Measurements from ENCODE around the gene IKZF2. TPM values are rescaled to one million over a fixed set of nuclear protein-coding genes. Genes with fewer than 3 reads are reported as not detected.
A peak's percentile ranks its signal among the peaks of the same experiment; 100 is the strongest.

The IKZF2 gene
- polyA plus RNA-seq, 1 experiment = 7.1 TPM

- no peak for TF ChIP-seq CTCF (IDR thresholded peaks at IDR 0.05; ENCODE audit: low read depth, low read length)
- Histone ChIP-seq H3K4me3 (ENCODE audit: low read depth, low read length) (no peak overlapping the region), H3K27me3 (ENCODE audit: control insufficient read depth, insufficient read depth, low read length) (no peaks in the 10 kb centered on the region), H3K9me3 (ENCODE audit: control insufficient read depth, insufficient read depth, low read length) (no peaks in the 10 kb centered on the region), H3K27ac (ENCODE audit: low read depth, low read length) (peak overlapping the region; percentile 58)
- POLR2A ChIA-PET = no interaction called here
- CTCF ChIA-PET = no interaction called here
- DNase-seq (ENCODE audit: low read depth, low spot score) = peak; percentile 24
Observed at GRCh38 chr2:213119061-213119809, 32.2 kb downstream of the IKZF2 start.

- DNase-seq (ENCODE audit: low read depth, low spot score) = no peak
- ChIA-PET CTCF (no interaction called here), POLR2A (no interaction called here)
- Histone ChIP-seq H3K27ac (ENCODE audit: low read depth, low read length) (no peak overlapping the region), H3K27me3 (ENCODE audit: control insufficient read depth, insufficient read depth, low read length) (no peaks in the 10 kb centered on the region), H3K4me3 (ENCODE audit: low read depth, low read length) (no peak overlapping the region), H3K9me3 (ENCODE audit: control insufficient read depth, insufficient read depth, low read length) (no peaks in the 10 kb centered on the region)
- TF ChIP-seq CTCF (IDR thresholded peaks at IDR 0.05; ENCODE audit: low read depth, low read length) = no peak
Observed at GRCh38 chr2:213108308-213108707, 43.1 kb downstream of the IKZF2 start.

GRCh38 chr2:213107728-213108127 is 43.7 kb downstream of the IKZF2 start:
- DNase-seq (ENCODE audit: low read depth, low spot score) = no peak
- no peak overlapping the region for H3K27ac ChIP-seq (ENCODE audit: low read depth, low read length)
- TF ChIP-seq CTCF (IDR thresholded peaks at IDR 0.05; ENCODE audit: low read depth, low read length) = no peak
- POLR2A ChIA-PET = no interaction called here
- H3K27me3 ChIP-seq (ENCODE audit: control insufficient read depth, insufficient read depth, low read length) = no peaks in the 10 kb centered on the region
- CTCF ChIA-PET = interaction anchor here (1.1 kb wide), 1 partner anchor 141 kb away, joined by 3 read pairs; no protein-coding TSS in a partner anchor
- H3K4me3 ChIP-seq (ENCODE audit: low read depth, low read length) = no peak overlapping the region
- no peaks in the 10 kb centered on the region for H3K9me3 ChIP-seq (ENCODE audit: control insufficient read depth, insufficient read depth, low read length)

GRCh38 chr2:213105212-213105611 is 46.2 kb downstream of the IKZF2 start:
- no peak for TF ChIP-seq CTCF (IDR thresholded peaks at IDR 0.05; ENCODE audit: low read depth, low read length)
- CTCF ChIA-PET = interaction anchor here (1.0 kb wide), 1 partner anchor 328 kb away, joined by 4 read pairs; no protein-coding TSS in a partner anchor

GRCh38 chr2:213104903-213105202 is 46.6 kb downstream of the IKZF2 start:
- CTCF ChIA-PET = interaction anchor here (1.0 kb wide), 1 partner anchor 328 kb away, joined by 4 read pairs; no protein-coding TSS in a partner anchor
- DNase-seq (ENCODE audit: low read depth, low spot score) = no peak
- POLR2A ChIA-PET = no interaction called here

More at GRCh38 chr2:213105212-213105611, 46.2 kb downstream of the IKZF2 start:
- H3K4me3 ChIP-seq (ENCODE audit: low read depth, low read length) = no peak overlapping the region
- no peaks in the 10 kb centered on the region for H3K9me3 ChIP-seq (ENCODE audit: control insufficient read depth, insufficient read depth, low read length)
- no peak for DNase-seq (ENCODE audit: low read depth, low spot score)
- POLR2A ChIA-PET = no interaction called here
- H3K27me3 ChIP-seq (ENCODE audit: control insufficient read depth, insufficient read depth, low read length) = no peaks in the 10 kb centered on the region
- no peak overlapping the region for H3K27ac ChIP-seq (ENCODE audit: low read depth, low read length)

More at GRCh38 chr2:213104903-213105202, 46.6 kb downstream of the IKZF2 start:
- H3K4me3 ChIP-seq (ENCODE audit: low read depth, low read length) = no peak overlapping the region
- H3K27ac ChIP-seq (ENCODE audit: low read depth, low read length) = no peak overlapping the region
- TF ChIP-seq CTCF (IDR thresholded peaks at IDR 0.05; ENCODE audit: low read depth, low read length) = no peak
- H3K9me3 ChIP-seq (ENCODE audit: control insufficient read depth, insufficient read depth, low read length) = no peaks in the 10 kb centered on the region
- H3K27me3 ChIP-seq (ENCODE audit: control insufficient read depth, insufficient read depth, low read length) = no peaks in the 10 kb centered on the region

Data from AG04450 (cell line).